ENCODE results near the gene PIGO.

DNA sequence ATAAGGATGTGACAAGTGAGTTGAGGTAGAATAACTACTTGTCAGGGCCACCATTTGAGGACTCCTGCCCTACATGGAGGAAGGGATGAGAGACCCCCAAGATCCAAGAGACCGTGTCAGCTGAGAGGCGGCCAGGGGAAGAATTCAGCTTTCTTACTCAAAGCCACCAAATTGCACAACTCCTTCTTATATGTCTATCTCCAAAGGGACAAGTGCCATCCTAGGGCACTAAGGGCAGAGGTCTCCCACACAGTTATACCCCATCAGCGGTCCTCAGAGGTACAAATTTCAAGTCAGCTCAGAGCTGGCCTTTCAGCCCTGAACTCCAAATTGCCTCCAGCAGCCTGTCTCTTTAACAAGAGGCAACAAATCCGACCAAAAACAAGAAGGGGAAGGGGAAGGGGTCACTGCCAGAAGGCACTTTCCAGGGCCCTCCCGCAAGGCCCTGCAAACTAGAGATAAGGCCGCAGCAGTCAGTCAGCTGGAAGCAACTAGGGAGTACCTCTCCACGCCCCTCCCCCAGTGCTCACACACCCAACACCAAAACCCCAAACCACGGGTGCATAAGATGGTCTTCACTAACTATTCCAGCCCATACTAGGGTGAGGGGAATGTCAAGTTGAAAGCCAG, 12.7 kb upstream of the PIGO start:
- no peak for TF ChIP-seq CEBPB (IDR thresholded peaks at IDR 0.05; ENCODE audit: low read depth, low read length)
- TF ChIP-seq, protein P1, sequence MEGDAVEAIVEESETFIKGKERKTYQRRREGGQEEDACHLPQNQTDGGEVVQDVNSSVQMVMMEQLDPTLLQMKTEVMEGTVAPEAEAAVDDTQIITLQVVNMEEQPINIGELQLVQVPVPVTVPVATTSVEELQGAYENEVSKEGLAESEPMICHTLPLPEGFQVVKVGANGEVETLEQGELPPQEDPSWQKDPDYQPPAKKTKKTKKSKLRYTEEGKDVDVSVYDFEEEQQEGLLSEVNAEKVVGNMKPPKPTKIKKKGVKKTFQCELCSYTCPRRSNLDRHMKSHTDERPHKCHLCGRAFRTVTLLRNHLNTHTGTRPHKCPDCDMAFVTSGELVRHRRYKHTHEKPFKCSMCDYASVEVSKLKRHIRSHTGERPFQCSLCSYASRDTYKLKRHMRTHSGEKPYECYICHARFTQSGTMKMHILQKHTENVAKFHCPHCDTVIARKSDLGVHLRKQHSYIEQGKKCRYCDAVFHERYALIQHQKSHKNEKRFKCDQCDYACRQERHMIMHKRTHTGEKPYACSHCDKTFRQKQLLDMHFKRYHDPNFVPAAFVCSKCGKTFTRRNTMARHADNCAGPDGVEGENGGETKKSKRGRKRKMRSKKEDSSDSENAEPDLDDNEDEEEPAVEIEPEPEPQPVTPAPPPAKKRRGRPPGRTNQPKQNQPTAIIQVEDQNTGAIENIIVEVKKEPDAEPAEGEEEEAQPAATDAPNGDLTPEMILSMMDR (conservative IDR thresholded peaks at IDR 0.05; ENCODE audit: low read depth, low read length) = no peak
- TF ChIP-seq, protein P2, sequence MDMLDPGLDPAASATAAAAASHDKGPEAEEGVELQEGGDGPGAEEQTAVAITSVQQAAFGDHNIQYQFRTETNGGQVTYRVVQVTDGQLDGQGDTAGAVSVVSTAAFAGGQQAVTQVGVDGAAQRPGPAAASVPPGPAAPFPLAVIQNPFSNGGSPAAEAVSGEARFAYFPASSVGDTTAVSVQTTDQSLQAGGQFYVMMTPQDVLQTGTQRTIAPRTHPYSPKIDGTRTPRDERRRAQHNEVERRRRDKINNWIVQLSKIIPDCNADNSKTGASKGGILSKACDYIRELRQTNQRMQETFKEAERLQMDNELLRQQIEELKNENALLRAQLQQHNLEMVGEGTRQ (IDR thresholded peaks at IDR 0.05; ENCODE audit: low read depth, low read length) = no peak
